Keratinocyte (primary cell): Measurements from ENCODE around the gene SRP68. TPM values are rescaled to one million over a fixed set of nuclear protein-coding genes. Genes with fewer than 3 reads are reported as not detected.

Source experiments
- DNase-seq: peaks from one replicate; pipeline ENCODE4 v3.0.0-alpha.2; 2011; ENCODE audit warnings: low read depth, missing footprints, low spot score
- FAIRE-seq: peaks from 2 replicates; lab custom pipeline; 2011; peaks lifted over from hg19 to GRCh38; lab: Jason Lieb, UNC
- H2AFZ ChIP-seq: 2 replicates; pipeline ENCODE4 v1.6.0; 2012; ENCODE audit warnings: low read length, control low read depth, inconsistent platforms; ENCODE audit not compliant: control insufficient read depth
- H3K27ac ChIP-seq: 2 replicates; pipeline ENCODE4 v1.5.1; 2011; ENCODE audit warnings: low read length; ENCODE audit not compliant: control insufficient read depth, insufficient read depth
- H3K27me3 ChIP-seq: 3 replicates; pipeline ENCODE4 v1.6.0; 2011; ENCODE audit warnings: low read length; ENCODE audit not compliant: control insufficient read depth, insufficient read depth; ENCODE audit errors: extremely low read depth
- H3K36me3 ChIP-seq, 2 experiments: 2 replicates in 1 of 2; 3 replicates in 1 of 2; pipeline ENCODE4 v1.5.1; 2011; ENCODE audit warnings: low read length in 2 of 2, mild to moderate bottlenecking in 1 of 2; ENCODE audit not compliant: control insufficient read depth in 2 of 2, insufficient read depth in 2 of 2; ENCODE audit errors: extremely low read depth in 1 of 2
- H3K4me1 ChIP-seq: 3 replicates; pipeline ENCODE4 v1.5.1; 2011; ENCODE audit warnings: low read length; ENCODE audit not compliant: control insufficient read depth, insufficient read depth; ENCODE audit errors: extremely low read depth
- H3K4me2 ChIP-seq: 3 replicates; pipeline ENCODE4 v1.6.0; 2011; ENCODE audit warnings: low read depth, low read length; ENCODE audit not compliant: control insufficient read depth, insufficient read depth; ENCODE audit errors: extremely low read depth
- H3K4me3 ChIP-seq, 3 experiments: fragments of 200-600 bp in 1 of 3; sonication (generic) in 1 of 3; 2 replicates in 2 of 3; 3 replicates in 1 of 3; pipeline ENCODE4 v1.5.1; 2011 to 2016; ENCODE audit warnings: low read length in 3 of 3, mild to moderate bottlenecking in 3 of 3, control low read depth in 2 of 3, inconsistent platforms in 1 of 3, low read depth in 1 of 3, mixed read lengths in 1 of 3, mixed run types in 1 of 3, moderate library complexity in 1 of 3; ENCODE audit not compliant: control insufficient read depth in 2 of 3, insufficient read depth in 2 of 3; ENCODE audit errors: extremely low read depth in 1 of 3
- H3K79me2 ChIP-seq: 2 replicates; pipeline ENCODE4 v1.6.0; 2012; ENCODE audit warnings: low read length; ENCODE audit not compliant: control insufficient read depth, insufficient read depth
- H3K9ac ChIP-seq: 3 replicates; pipeline ENCODE4 v1.6.0; 2011; ENCODE audit warnings: low read length; ENCODE audit not compliant: control insufficient read depth, insufficient read depth; ENCODE audit errors: extremely low read depth
- H3K9me1 ChIP-seq: 3 replicates; pipeline ENCODE4 v1.6.0; 2011; ENCODE audit warnings: low read length; ENCODE audit not compliant: control insufficient read depth, insufficient read depth; ENCODE audit errors: extremely low read depth
- H3K9me3 ChIP-seq: 2 replicates; pipeline ENCODE4 v1.5.1; 2012; ENCODE audit warnings: low read depth, low read length; ENCODE audit not compliant: control insufficient read depth
- H4K20me1 ChIP-seq: 3 replicates; pipeline ENCODE4 v1.6.0; 2011; ENCODE audit warnings: low read length; ENCODE audit not compliant: control insufficient read depth, insufficient read depth; ENCODE audit errors: extremely low read depth
- EZH2 ChIP-seq: IDR thresholded peaks from one replicate; pipeline ENCODE4 v1.6.1; 2012; ENCODE audit warnings: inconsistent platforms, mild to moderate bottlenecking, low read length, moderate library complexity
- dilution Hi-C: fragments of 300-500 bp; cut with MboI; formaldehyde crosslinking; loops from one replicate; pipeline ENCODE4 v1.7.0; 2020; ENCODE audit warnings: low sequenced_read_pairs; ENCODE audit not compliant: extremely low pct_ligation_motif_present
- polyA plus RNA-seq, 5 experiments: library from polyadenylated mRNA; depleted of rRNA in 3 of 5; stranded (reverse) in 3 of 5; stranded (forward) in 1 of 5; unstranded in 1 of 5; fragments of >200 nt; gene quantifications; 1 replicate in 1 of 5; 2 replicates in 3 of 5; 3 replicates in 1 of 5; pipeline versions ENCODE4 v1.2.1 to v1.2.3, GENCODE V29; 2011 to 2012; ENCODE audit warnings: missing spikeins in 2 of 5, low read depth in 1 of 5, low replicate concordance in 1 of 5
- TF ChIP-seq, protein P1 (sequence below), 3 experiments: IDR thresholded peaks in 1 of 3; conservative IDR thresholded peaks in 1 of 3; optimal IDR thresholded peaks in 1 of 3; 2 replicates in 2 of 3; 3 replicates in 1 of 3; pipeline versions ENCODE3 to v1.5.1; 2011; ENCODE audit warnings: low read length in 3 of 3, mild to moderate bottlenecking in 3 of 3, moderate library complexity in 2 of 3, control low read depth in 1 of 3, inconsistent platforms in 1 of 3; ENCODE audit not compliant: insufficient read depth in 2 of 3; ENCODE audit errors: extremely low read depth in 1 of 3

SRP68 gene
- polyA plus RNA-seq, 1 donor (not counting 4 experiments of a cell fraction or from before 2014, with no cell fraction given), result 81.3 TPM

DNA sequence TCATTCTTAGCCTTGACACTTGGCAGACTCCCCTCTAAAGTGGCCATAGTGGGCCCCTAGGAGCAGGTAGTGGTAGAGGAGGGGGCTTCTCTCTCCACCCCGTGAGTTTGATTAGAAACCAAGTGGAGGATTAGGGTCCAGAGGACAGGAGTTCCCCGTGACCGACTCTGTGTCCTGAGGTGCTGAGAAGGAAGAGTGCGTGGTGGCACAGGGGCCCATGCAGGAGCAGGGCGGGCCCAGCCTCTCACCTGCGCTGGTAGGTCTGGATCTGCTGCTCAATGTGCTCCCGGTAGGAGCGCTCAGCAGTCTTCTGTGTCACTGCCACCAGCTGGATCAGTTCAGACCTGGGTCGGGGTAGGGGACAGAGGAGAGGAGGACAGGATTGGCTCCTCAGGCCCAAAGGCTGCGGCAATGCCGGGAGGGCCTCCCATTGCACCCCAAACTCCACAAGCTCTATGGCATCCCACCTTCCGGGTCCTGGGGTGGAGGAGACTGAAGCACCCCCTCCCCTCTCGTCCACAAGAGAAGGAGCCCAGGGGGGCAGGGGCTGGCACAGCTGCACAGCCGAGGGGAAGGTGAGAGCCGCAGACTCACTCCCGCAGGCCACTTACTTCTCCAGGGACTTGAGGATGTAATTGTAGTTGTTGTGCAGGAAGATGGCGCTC is 12.9 kb upstream of the SRP68 start:
- no peaks in the 10 kb centered on the region for H4K20me1 ChIP-seq
- dilution Hi-C loops, result no loop called here
- DNase-seq, result no peak
- H3K36me3 ChIP-seq, result peaks cover 30 to 46% of the 10 kb centered on the region in 2 experiments
- TF ChIP-seq, protein P1, sequence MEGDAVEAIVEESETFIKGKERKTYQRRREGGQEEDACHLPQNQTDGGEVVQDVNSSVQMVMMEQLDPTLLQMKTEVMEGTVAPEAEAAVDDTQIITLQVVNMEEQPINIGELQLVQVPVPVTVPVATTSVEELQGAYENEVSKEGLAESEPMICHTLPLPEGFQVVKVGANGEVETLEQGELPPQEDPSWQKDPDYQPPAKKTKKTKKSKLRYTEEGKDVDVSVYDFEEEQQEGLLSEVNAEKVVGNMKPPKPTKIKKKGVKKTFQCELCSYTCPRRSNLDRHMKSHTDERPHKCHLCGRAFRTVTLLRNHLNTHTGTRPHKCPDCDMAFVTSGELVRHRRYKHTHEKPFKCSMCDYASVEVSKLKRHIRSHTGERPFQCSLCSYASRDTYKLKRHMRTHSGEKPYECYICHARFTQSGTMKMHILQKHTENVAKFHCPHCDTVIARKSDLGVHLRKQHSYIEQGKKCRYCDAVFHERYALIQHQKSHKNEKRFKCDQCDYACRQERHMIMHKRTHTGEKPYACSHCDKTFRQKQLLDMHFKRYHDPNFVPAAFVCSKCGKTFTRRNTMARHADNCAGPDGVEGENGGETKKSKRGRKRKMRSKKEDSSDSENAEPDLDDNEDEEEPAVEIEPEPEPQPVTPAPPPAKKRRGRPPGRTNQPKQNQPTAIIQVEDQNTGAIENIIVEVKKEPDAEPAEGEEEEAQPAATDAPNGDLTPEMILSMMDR (optimal IDR thresholded peaks at IDR 0.05 in 1 of 3, IDR thresholded peaks at IDR 0.05 in 1 of 3, conservative IDR thresholded peaks at IDR 0.05 in 1 of 3; ENCODE audit: extremely low read depth in 1 of 3, insufficient read depth in 2 of 3, low read length in 3 of 3), result no peak
- no peak for TF ChIP-seq EZH2
- no peak overlapping the region for H3K4me2 ChIP-seq
- H3K4me3 ChIP-seq, result no peak overlapping the region
- no peak overlapping the region for H2AFZ ChIP-seq
- no peak overlapping the region for H3K9ac ChIP-seq
- H3K79me2 ChIP-seq, result no peaks in the 10 kb centered on the region
- no peak for FAIRE-seq
- H3K4me1 ChIP-seq, result no peaks in the 10 kb centered on the region
- H3K9me1 ChIP-seq, result no peaks in the 10 kb centered on the region
- no peak overlapping the region for H3K27ac ChIP-seq
- peaks cover 5% of the 10 kb centered on the region for H3K27me3 ChIP-seq
- H3K9me3 ChIP-seq, result no peaks in the 10 kb centered on the region

DNA sequence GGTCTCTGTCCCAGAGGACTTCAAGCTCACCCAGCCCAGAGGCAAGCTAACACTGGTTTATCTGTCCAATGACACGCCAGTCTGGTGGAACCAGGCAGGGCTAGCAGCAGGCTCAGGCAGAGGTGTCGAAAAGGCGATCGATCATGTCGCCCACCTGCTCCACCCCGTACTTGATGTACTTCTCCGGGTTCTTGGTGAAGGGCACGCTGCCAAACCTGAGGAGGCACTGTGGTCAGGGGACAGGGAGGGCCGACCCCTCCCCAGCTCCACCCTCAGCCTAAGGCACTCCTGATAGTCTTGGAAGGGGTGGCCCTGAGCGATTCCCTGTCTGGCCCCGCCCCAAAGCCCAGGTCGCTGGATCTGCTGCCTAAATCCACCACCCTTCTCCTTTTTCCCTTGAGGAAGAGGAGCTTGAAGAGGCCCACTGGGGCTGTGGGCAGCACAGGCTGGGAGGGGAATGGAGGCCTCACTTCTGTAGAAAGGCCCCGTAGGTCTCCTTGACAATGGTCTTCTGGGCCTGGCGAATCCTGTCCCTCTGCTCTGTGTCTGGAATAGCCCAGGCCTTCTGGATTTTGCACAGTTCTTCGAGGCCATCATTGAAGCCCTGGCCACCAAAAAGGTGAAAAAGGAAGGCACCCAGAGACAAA is 11.3 kb upstream of the SRP68 start:
- Histone ChIP-seq H3K36me3 (peaks cover 20 to 38% of the 10 kb centered on the region in 2 experiments), H3K4me2 (no peak overlapping the region), H3K4me3 (no peak overlapping the region), H3K9me3 (no peaks in the 10 kb centered on the region), H3K27ac (no peak overlapping the region), H2AFZ (no peak overlapping the region), H3K27me3 (peaks cover 20% of the 10 kb centered on the region), H3K9ac (no peak overlapping the region), H3K9me1 (no peaks in the 10 kb centered on the region), H3K4me1 (no peaks in the 10 kb centered on the region), H4K20me1 (no peaks in the 10 kb centered on the region), H3K79me2 (no peaks in the 10 kb centered on the region)
- no peak for DNase-seq
- TF ChIP-seq EZH2, result no peak
- TF ChIP-seq, protein P1 (optimal IDR thresholded peaks at IDR 0.05 in 1 of 3, IDR thresholded peaks at IDR 0.05 in 1 of 3, conservative IDR thresholded peaks at IDR 0.05 in 1 of 3; ENCODE audit: extremely low read depth in 1 of 3, insufficient read depth in 2 of 3, low read length in 3 of 3), result no peak
- dilution Hi-C loops, result no loop called here
- FAIRE-seq, result no peak
